ENCODE data around the gene RMI2. TPM values are rescaled to one million over a fixed set of nuclear protein-coding genes. Genes with fewer than 3 reads are reported as not detected.

Gene RMI2
- total and polyA plus RNA-seq, 9 of the 15 experiments (the other 6 are each of a cell fraction or from before 2014, with no cell fraction given): 8.0 to 43.4 (median 32.5) TPM

GRCh38 chr16:11307639-11308492, 37.4 kb upstream of the RMI2 start:
- no peaks in the 10 kb centered on the region for H4K20me1 ChIP-seq (replicated peaks; ENCODE audit: control insufficient read depth, insufficient read depth, low read length)
- TF ChIP-seq HDAC8 (tag; IDR thresholded peaks at IDR 0.05): no peak
- TF ChIP-seq TRIM28 (IDR thresholded peaks at IDR 0.05): no peak
- no peak for TF ChIP-seq RFX7 (CRISPR knock-in tag; IDR thresholded peaks at IDR 0.05)
- no peak for TF ChIP-seq ZNF146 (CRISPR knock-in tag; IDR thresholded peaks at IDR 0.05; ENCODE audit: unreplicated experiment)
- no peak for TF ChIP-seq NFXL1 (CRISPR knock-in tag; IDR thresholded peaks at IDR 0.05)
- no peak overlapping the region for H3K4me2 ChIP-seq (ENCODE audit: insufficient read depth, low read length)
- ChIA-PET POLR2A (interaction anchor here (0.6 to 1.2 kb wide), 2 partner anchors 168 to 213 kb away, joined by 3 to 4 read pairs; no protein-coding TSS in a partner anchor), CTCF (ENCODE audit: low intra/inter-chr PET ratio) (interaction anchor here (0.8 kb wide), 1 partner anchor 760 kb away, joined by 3 read pairs; no protein-coding TSS in a partner anchor)
- H3K4me3 ChIP-seq: no peak overlapping the region
- no peaks in the 10 kb centered on the region for H3K9me1 ChIP-seq (ENCODE audit: control insufficient read depth, insufficient read depth, low read length)
- H2AFZ ChIP-seq (ENCODE audit: low read depth, low read length): no peak overlapping the region
- ATAC-seq (no peak), FAIRE-seq (no peak), DNase-seq (ENCODE audit: extremely low read depth in 1 of 4, low spot score in 3 of 4) (no peak)
- no peaks in the 10 kb centered on the region for H3K36me3 ChIP-seq (ENCODE audit: control insufficient read depth, insufficient read depth, low read length)
- H3K27me3 ChIP-seq (ENCODE audit: control insufficient read depth in 2 of 2, insufficient read depth in 2 of 2, low read length in 2 of 2): peaks cover 0 to 6% of the 10 kb centered on the region in 2 experiments; a peak in 2 of 5 replicates
- H3K9ac ChIP-seq (ENCODE audit: insufficient read depth in 1 of 2, low read depth in 2 of 2, low read length in 2 of 2): no peak overlapping the region; a peak in 1 of 4 replicates
- intact Hi-C loops (cut with micrococcal nuclease) (no loop called here), in situ Hi-C loops (cut with MboI) (no loop called here)
- 34% methylated on average over 21 of the region's 21 CpGs for WGBS (ENCODE audit: insufficient coverage, low coverage, missing lambda C conversion rate)
- H3K9me3 ChIP-seq (replicated peaks; ENCODE audit: control insufficient read depth, insufficient read depth, low read depth, low read length): no peaks in the 10 kb centered on the region
- no peak overlapping the region for H3K27ac ChIP-seq (ENCODE audit: extremely low read depth, low read depth, low read length)
- peaks cover 7 to 23% of the 10 kb centered on the region in 2 experiments; a peak in 3 of 5 replicates for H3K4me1 ChIP-seq (replicated peaks in 1 of 2; ENCODE audit: control insufficient read depth in 2 of 2, insufficient read depth in 2 of 2, low read length in 2 of 2)
- no TSS peak for BruUV-seq (replicated peaks)
- H3K79me2 ChIP-seq (ENCODE audit: control insufficient read depth, insufficient read depth, low read length): no peaks in the 10 kb centered on the region
